Ammon's horn (tissue), 1 donor: Measurements from ENCODE around the gene ZNF768.
"Not testable (repeated sequence)": the region's sequence is repeated elsewhere in the genome, so short reads cannot be mapped to it uniquely, and the experiment has no call there.

Source experiments
- DNase-seq: peaks from one replicate; pipeline ENCODE4 v3.0.0-alpha.2; 2016; ENCODE audit warnings: low spot score

Gene ZNF768

GRCh38 chr16:30533146-30533522 lies 6.8 kb upstream of the ZNF768 start:
- DNase-seq: no peak

DNA sequence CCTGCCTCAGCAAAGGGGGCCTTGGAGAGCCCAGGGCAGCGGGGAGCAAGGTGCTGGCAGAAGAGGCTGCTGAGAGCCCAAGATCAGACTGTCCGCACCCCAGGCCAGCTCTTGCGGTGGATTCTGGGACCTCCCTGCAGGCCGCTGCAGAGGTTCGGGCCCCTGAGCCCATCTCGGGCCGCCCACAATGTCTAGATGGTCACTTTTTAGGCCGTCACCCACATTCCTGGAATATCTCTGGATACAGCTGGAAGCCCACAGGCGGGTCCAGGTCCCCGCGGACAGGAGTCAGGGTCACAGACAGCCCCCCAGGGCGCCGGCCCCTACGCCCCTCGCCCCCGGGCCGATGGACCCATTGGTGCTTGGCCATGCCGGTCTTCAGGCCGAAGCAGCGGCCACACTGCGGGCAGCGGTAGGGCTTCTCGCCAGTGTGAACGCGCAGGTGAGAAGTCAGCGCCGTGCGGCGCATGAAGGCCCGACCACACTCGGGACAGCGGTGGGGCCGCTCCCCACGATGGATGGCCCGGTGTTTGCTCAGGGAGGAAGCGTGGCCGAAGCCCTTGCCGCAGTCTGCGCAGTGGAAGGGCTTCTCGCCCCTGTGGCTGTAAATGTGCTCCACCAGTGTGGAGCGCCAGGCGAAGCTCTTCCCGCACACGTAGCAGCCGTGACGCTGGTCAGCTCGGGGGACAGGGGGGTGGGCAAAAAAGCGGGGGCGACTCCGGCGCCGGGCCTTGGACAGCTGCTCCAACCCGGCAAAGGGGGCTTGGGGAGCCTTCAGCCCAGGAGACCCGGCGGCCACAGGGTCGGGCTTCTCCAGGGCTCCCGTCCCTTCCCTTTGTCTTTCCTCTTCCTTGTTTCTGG lies 6.1 kb upstream of the ZNF768 start:
- DNase-seq: no peak

DNA sequence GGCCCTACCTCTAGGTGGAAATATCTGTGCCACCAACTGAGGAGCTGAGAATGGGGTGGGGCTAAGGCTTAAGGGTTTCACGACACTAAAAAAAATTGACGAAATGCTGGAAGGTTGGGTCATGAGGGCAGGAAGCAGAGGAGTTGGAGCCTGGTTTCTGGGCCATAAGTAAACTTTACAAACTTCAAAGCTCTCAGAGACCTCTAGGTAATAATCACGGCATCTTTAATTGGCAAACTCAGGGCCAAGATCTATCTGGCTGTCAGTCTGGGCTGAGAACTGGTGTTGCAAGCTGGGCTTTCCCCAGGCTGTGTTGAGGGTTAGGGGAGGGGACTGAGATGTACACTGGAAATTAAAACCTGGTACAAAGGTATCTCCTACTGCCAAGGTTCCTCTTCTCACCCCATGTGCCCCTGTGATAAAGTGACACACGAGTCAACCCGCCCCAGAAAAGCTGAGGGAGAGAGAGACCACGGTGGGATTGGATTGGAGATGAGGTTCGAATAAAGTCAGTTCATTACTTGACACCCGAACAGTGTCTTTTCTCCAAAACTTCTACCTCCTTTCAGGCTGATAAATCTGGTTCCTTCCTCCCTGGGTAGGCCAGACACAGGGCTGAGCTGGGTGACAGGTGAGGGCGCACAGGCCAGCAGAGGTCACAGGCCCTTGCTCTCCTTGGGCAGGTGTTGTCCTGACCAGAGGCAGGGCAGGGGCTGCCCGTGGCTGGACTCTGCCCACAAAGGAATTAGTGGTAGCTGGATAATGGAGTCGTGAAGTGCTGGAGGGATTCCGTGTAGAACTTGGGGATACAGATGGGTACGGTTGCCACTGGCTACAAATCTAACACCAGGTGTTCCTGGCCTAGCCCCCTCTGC lies 4.0 kb upstream of the ZNF768 start:
- no peak for DNase-seq

GRCh38 chr16:30528799-30529457 lies 2.6 kb upstream of the ZNF768 start:
- DNase-seq: no peak

- no peak for DNase-seq
Observed at GRCh38 chr16:30527635-30528178, 1.3 kb upstream of the ZNF768 start.

DNA sequence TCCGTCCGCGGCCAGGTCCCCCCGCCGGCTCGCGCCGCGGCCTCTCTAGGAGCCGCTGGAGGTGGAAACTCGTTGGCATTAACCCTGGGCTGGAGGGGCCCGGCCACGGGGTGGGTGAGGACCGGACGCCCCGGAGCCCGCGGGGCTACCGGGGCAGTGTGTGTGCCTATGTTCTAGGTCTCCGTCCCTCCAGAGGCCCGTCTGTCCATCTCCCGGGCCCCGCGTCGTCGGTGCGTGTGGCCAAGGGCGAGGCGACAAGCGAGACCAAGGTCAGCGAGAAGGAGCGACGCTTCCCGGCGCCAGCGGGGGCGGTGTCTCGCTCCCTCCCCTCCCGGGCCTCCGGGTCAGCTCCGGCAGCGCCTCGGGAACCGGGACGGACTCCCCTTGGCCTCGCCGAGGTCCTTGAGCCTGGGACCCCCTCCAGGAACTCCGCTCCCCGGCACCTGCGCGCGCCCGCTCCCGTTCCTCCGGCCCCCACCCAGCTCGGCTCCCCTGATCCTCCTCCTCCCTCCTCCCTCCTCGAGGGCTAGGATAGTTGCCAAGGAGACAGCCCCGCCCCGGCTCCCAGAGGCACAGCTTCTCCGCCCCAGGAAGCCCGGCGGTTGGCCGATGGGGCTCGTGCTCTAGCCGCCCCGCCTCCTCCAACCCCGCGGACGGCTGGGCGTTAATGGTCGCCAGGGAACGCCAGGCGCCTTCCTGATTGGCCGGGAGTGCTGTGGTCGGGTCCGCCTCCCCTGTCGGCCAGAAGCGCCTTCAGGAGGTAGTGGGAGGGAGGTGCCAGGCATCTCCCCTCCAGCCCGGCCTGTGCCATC lies 663 bp upstream of the ZNF768 start:
- DNase-seq: peak; percentile 98

DNA sequence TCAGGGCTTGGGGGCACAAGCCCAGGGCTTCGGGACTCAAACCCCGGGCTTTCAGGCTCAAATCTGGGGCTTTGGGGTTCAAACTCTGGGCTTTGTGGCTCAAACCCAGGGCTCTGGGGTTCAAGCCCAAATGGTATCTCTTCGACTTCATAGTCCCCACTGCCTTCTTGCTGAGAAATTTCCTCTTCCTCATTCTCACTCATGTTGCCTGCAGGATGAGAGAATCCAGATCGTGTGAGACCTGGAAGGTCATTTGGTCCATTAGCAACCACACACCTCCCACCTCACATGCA lies 576 bp downstream of the ZNF768 start:
- DNase-seq: no peak

DNA sequence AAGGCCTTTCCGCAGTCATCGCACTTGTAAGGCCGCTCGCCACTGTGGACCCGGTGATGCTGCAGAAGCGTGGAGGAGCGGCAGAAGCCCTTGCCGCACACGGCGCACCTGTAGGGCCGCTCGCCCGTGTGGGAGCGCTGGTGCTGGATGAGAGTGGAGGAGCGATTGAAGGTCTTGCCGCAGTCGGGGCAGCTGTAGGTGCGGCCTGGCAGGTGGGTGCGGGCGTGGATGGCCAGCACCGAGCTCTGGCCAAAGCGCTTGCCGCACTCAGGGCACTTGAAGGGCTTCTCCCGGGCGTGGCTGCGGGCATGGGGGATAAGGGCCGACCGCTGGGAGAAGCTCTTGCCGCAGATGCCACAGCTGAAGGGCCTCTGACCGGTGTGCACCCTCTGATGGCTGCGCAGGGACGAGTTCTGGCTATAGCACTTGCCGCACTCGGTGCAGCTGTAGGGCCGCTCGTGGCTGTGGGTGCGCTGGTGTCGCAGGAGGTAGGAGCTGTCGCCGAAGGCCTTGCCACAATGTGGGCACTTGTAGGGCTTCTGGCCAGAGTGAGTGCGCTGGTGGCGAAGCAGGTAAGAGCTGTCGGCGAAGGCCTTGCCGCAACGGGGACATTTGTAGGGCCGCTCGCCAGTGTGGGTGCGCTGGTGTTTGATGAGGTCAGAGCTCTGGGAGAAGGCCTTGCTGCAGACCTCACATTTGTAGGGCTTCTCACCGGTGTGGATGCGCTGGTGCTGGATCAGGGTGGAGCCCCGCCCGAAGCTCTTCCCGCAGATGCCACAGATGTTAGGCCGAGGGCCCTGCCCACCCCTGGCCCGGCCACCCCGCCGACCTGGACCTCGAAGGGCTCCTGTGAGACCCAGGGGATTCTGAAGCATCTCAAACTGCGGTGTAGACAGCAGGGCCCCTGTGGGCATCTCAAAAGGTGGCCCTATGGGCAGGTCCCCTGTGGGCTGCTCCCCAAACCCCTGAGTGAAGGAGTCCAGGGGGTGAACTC lies 1.5 kb downstream of the ZNF768 start:
- DNase-seq: no peak

- DNase-seq: no peak
Observed at GRCh38 chr16:30523768-30524574, 2.4 kb downstream of the ZNF768 start.

DNA sequence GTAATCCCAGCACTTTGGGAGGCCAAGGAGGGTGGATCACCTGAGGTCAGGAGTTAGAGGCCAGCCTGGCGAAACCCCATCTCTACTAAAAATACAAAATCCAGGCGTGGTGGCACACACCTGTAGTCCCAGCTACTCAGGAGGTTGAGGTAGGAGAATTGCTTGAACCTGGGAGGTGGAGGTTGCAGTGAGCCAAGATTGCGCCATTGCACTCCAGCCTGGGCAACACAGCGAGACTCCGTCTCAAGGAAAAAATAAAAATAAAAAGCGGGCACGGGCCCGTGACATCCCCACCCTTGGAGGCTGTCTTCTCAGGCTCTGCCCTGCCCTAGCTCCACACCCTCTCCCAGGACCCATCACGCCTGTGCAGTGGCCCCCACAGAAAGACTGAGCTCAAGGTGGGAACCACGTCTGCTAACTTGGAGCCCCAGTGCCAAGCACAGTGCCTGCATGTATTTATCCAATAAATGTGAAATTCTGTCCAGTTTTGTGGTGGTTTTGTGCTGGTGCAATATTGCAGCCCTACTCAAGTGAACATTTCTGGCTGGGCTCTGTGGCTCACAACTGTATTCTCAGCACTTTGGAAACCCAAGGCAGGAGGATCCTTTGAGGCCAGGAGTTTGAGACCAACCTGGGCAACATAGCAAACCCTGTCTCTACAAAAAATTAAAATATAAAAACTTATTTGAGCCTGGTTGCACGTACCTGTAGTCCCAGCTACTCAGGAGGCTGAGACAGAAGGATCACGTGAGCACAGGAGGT lies 3.5 kb downstream of the ZNF768 start:
- not testable (repeated sequence) for DNase-seq

- no peak for DNase-seq
Observed at GRCh38 chr16:30521873-30522641, 4.3 kb downstream of the ZNF768 start.

DNA sequence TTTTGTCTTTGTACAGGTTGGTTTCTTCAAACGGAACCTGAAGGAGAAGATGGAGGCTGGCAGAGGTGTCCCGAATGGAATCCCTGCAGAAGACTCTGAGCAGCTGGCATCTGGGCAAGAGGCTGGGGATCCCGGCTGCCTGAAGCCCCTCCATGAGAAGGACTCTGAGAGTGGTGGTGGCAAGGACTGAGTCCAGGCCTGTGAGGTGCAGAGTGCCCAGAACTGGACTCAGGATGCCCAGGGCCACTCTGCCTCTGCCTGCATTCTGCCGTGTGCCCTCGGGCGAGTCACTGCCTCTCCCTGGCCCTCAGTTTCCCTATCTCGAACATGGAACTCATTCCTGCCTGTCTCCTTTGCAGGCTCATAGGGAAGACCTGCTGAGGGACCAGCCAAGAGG lies 4.9 kb downstream of the ZNF768 start:
- no peak for DNase-seq

GRCh38 chr16:30519120-30520049 lies 7.0 kb downstream of the ZNF768 start:
- DNase-seq: no peak

- DNase-seq: no peak
Observed at GRCh38 chr16:30518552-30518951, 7.8 kb downstream of the ZNF768 start.

- DNase-seq: no peak
Observed at GRCh38 chr16:30515275-30515674, 11.1 kb downstream of the ZNF768 start.

- DNase-seq: no peak
Observed at GRCh38 chr16:30511509-30511908, 14.9 kb downstream of the ZNF768 start.
